PFSK-1 (cell line): ENCODE data around the gene HEY2.

ENCODE experiments used
- FOXP2 ChIP-seq: optimal IDR thresholded peaks from 2 replicates; pipeline ENCODE3; 2011; ENCODE audit warnings: borderline replicate concordance, control low read depth, inconsistent platforms; ENCODE audit not compliant: insufficient read depth; ENCODE audit errors: extremely low read length, extremely low read depth
- POLR2AphosphoS5 ChIP-seq: IDR thresholded peaks from 2 replicates; pipeline ENCODE4 v1.6.1; 2012; ENCODE audit warnings: low read depth, mild to moderate bottlenecking, control low read depth, low read length, moderate library complexity
- REST ChIP-seq, 2 experiments: IDR thresholded peaks; 2 replicates each; pipeline versions ENCODE4 v1.6.1 to v1.8.0; 2011 to 2012; ENCODE audit warnings: low read depth in 2 of 2, low read length in 2 of 2, control low read depth in 1 of 2, inconsistent platforms in 1 of 2, mild to moderate bottlenecking in 1 of 2, moderate library complexity in 1 of 2; ENCODE audit not compliant: insufficient read depth in 1 of 2
- TAF1 ChIP-seq: IDR thresholded peaks from 2 replicates; pipeline ENCODE4 v1.6.1; 2012; ENCODE audit warnings: low read length, control low read depth, borderline replicate concordance; ENCODE audit not compliant: insufficient read depth

- TF ChIP-seq POLR2AphosphoS5: no peak
- TF ChIP-seq REST (IDR thresholded peaks at IDR 0.05; ENCODE audit: insufficient read depth in 1 of 2, low read depth in 2 of 2, low read length in 2 of 2): no peak
- no peak for TF ChIP-seq TAF1
- TF ChIP-seq FOXP2: no peak
Observed at GRCh38 chr6:125739364-125739763, 10.1 kb upstream of the HEY2 start.
